IMR-90 (cell line): ENCODE results near the gene ASCL5.

Experiments used
- BHLHE40 ChIP-seq: fragments of 150-350 bp; IDR thresholded peaks from 2 replicates; pipeline ENCODE4 v1.6.1; 2016; ENCODE audit warnings: mild to moderate bottlenecking, low read depth, low read length
- CEBPB ChIP-seq: IDR thresholded peaks from 2 replicates; pipeline ENCODE4 v1.6.1; 2012; ENCODE audit warnings: low read depth, low read length, improper control_type of control experiment
- ELK1 ChIP-seq: fragments of 150-350 bp; IDR thresholded peaks from 2 replicates; pipeline ENCODE4 v1.6.1; 2016; ENCODE audit warnings: low read depth, mild to moderate bottlenecking, low read length, moderate library complexity, borderline replicate concordance
- FOS ChIP-seq: fragments of 150-350 bp; IDR thresholded peaks from 2 replicates; pipeline ENCODE4 v1.6.1; 2016; ENCODE audit warnings: low read depth, low read length
- MAZ ChIP-seq: IDR thresholded peaks from 2 replicates; pipeline ENCODE4 v1.6.1; 2012; ENCODE audit warnings: low read depth, mild to moderate bottlenecking, low read length, improper control_type of control experiment, moderate library complexity, borderline replicate concordance
- NFE2L2 ChIP-seq: fragments of 150-350 bp; IDR thresholded peaks from 2 replicates; pipeline ENCODE4 v1.6.1; 2016; ENCODE audit warnings: low read depth, mild to moderate bottlenecking, low read length
- POLR2A ChIP-seq: IDR thresholded peaks from 2 replicates; pipeline ENCODE4 v1.6.1; 2012; ENCODE audit warnings: mild to moderate bottlenecking, low read depth, low read length
- RAD21 ChIP-seq: IDR thresholded peaks from 2 replicates; pipeline ENCODE4 v1.6.1; 2012; ENCODE audit warnings: low read length, improper control_type of control experiment
- RFX5 ChIP-seq: IDR thresholded peaks from 2 replicates; pipeline ENCODE4 v1.8.0; 2012; ENCODE audit warnings: low read depth, mild to moderate bottlenecking, low read length, moderate library complexity
- SMC3 ChIP-seq: fragments of 150-350 bp; IDR thresholded peaks from 2 replicates; pipeline ENCODE4 v1.6.1; 2016; ENCODE audit warnings: low read depth, mild to moderate bottlenecking, antibody characterized with exemption, low read length, moderate library complexity
- USF2 ChIP-seq: fragments of 150-350 bp; IDR thresholded peaks from 2 replicates; pipeline ENCODE4 v1.6.1; 2017; ENCODE audit warnings: mild to moderate bottlenecking, antibody characterized with exemption, low read length, low read depth
- TF ChIP-seq, protein P1 (sequence below): conservative IDR thresholded peaks from 2 replicates; pipeline ENCODE4 v1.5.1; 2012; ENCODE audit warnings: mild to moderate bottlenecking, low read depth, low read length, improper control_type of control experiment

GRCh38 chr1:201136355-201137023 is 9.5 kb upstream of the ASCL5 start:
- TF ChIP-seq, protein P1, sequence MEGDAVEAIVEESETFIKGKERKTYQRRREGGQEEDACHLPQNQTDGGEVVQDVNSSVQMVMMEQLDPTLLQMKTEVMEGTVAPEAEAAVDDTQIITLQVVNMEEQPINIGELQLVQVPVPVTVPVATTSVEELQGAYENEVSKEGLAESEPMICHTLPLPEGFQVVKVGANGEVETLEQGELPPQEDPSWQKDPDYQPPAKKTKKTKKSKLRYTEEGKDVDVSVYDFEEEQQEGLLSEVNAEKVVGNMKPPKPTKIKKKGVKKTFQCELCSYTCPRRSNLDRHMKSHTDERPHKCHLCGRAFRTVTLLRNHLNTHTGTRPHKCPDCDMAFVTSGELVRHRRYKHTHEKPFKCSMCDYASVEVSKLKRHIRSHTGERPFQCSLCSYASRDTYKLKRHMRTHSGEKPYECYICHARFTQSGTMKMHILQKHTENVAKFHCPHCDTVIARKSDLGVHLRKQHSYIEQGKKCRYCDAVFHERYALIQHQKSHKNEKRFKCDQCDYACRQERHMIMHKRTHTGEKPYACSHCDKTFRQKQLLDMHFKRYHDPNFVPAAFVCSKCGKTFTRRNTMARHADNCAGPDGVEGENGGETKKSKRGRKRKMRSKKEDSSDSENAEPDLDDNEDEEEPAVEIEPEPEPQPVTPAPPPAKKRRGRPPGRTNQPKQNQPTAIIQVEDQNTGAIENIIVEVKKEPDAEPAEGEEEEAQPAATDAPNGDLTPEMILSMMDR, result no peak
- TF ChIP-seq RAD21 (no peak), POLR2A (no peak), CEBPB (no peak), BHLHE40 (no peak), USF2 (no peak), MAZ (no peak), SMC3 (no peak), ELK1 (no peak), RFX5 (no peak), NFE2L2 (no peak), FOS (no peak)
